ENCODE data around the gene PEAK1.

DNA sequence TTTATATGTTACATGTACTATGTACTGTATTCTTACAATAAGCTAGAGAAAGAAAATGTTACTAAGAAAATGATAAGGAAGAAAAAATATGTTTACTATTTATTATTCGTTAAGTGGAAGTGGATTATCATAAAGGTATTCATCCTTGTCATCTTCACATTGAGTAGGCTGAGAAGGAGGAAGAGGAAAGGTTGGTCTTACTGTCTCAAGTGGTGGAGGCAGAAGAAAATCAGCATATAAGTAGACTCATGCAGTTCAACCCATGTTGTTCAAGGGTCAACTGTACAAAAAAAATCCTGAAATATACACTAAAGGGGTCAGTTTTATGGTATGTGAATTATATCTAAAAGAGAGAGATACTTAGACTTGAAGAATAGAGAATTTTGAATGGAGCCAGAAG is 6.5 kb upstream of the PEAK1 start:
- TF ChIP-seq EZH2 (IDR thresholded peaks at IDR 0.05; ENCODE audit: borderline replicate concordance, low read depth, low read length): no peak
- no peak for TF ChIP-seq MCM7 (IDR thresholded peaks at IDR 0.05)
- no peak for TF ChIP-seq MYC (IDR thresholded peaks at IDR 0.05; ENCODE audit: low read depth, low read length)
- no peak for TF ChIP-seq MYC (CRISPR knock-in tag; IDR thresholded peaks at IDR 0.05; ENCODE audit: borderline replicate concordance, low read depth)
- TF ChIP-seq SRSF9 (IDR thresholded peaks at IDR 0.05; ENCODE audit: borderline replicate concordance, low read depth, low read length): no peak

Data from K562 (cell line).